ENCODE measurements around the gene ST8SIA1. TPM values are rescaled to one million over a fixed set of nuclear protein-coding genes. Genes with fewer than 3 reads are reported as not detected.
"Not testable (repeated sequence)": the region's sequence is repeated elsewhere in the genome, so short reads cannot be mapped to it uniquely, and the experiment has no call there.

Gene ST8SIA1
- total RNA-seq, 1 donor from 2014 or later: 0.26 TPM

DNA sequence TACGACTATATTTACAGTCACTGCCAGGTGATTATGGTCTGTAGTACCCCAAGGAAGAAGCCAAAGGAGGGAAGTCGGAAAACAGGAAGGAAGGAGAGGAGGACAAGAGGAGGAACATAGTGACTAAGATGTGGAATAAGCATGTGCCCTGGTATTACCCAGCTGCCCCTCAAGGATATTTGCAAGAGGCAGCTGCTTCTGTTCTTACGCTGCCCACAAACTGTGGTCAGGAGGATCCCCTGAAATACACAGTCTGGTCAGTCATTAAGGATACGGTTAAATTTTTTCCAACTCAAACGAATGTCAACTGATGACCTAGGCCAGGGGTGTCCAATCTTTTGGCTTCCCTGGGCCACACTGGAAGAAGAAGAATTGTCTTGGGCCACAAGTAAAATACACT lies 162.0 kb downstream of the ST8SIA1 start:
- DNase-seq (ENCODE audit: low read depth in 2 of 2): no peak

DNA sequence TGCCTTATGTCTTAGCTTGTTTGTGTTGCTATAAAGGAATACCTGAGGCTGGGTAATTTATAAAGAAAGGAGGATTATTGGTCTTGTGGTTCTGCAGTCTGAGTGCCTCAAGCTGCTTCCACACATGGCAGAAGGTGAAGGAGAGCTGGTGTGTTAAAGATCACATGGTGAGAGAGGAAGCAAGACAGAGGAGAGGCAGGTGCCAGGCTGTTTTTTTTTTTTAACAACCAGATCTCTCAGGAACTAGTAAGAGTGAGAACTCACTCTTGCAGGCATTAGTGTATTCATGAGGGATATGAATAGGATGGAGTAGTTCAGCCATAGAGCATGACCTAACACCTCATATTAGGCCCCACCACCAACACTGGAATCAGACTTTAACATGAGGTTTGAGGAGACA lies 165.1 kb downstream of the ST8SIA1 start:
- DNase-seq (ENCODE audit: low read depth in 2 of 2): no peak

DNA sequence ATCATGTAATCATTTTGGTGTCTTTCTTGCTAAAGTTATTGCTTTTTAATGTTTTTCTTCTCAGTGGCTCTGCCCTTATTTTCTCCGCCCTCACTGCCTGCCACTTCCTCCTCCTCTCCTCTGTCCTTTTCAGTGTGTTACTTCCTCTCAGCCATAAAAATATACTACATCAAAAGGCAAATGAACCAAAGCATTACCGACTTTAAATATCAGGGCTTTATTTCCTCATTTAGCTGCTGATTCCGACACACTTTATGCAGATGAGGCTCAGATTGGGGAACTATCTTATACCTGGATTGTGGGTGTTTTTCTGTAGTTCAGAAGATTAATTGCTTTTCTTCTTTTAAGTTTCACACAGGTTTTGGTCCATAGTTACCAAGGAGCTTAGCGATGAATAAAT lies 170.4 kb downstream of the ST8SIA1 start:
- no peak for DNase-seq (ENCODE audit: low read depth in 2 of 2)

DNA sequence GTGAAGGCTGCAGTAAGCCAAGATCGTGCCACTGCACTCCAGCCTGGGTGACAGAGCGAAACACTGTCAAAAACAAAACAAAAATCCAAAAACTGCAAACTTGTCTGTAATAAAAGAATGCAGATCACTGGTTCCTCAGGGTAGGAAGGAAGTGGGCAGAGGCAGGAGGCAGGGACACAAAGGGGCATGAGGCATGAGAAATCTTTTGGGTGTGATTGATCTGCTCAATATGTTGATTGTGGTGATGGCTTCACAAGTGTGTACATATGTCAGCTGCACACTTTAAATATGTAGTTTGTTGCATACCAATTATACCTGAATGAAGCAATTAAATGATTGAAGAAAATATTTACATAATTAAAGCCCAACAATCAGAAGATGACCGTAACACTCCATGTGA lies 170.9 kb downstream of the ST8SIA1 start:
- no peak for DNase-seq (ENCODE audit: low read depth in 2 of 2)

DNA sequence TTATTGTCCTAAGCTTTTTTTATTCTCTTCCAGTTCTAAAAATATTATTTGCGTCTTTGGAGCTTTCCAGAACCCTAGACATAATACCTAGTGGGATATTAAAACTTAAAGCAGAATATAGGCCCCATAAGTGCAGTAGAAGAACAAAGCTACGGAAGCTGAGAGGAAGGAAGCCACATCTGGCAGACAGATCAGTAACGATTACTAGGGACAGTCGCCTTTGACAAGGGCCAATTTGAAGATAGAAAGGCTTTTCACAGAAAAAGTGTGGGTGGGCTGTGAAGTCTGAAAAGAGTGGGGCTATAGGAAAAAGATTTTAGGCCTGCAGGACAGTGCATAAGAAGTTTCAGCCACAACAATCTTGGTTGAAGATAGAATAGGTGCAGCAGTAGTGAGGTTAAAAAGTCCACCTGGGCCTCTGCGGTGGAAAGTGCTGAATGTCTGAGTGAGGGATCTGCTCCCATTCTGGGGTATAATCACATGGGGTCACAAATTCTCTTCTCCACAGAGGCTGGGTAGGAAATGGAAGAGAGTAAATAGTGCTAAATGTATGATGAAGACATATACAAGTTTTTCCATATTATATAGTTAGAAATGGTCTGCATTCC lies 174.0 kb downstream of the ST8SIA1 start:
- no peak for DNase-seq (ENCODE audit: low read depth in 2 of 2)

DNA sequence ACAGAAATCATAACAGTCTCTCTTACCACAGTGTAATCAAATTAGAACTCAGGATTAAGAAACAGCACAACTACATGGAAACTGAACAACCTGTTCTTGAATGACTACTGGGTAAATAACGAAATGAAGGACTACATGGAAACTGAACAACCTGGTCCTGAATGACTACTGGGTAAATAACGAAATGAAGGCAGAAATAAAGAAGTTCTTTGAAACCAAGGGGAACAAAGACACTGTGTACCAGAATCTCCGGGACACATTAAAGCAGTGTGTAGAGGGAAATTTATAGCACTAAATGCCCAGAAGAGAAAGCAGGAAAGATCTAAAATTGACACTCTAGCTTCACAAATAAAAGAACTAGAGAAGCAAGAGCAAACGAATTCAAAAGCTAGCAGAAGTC lies 185.2 kb downstream of the ST8SIA1 start:
- not testable (repeated sequence) for DNase-seq (ENCODE audit: low read depth in 2 of 2)

DNA sequence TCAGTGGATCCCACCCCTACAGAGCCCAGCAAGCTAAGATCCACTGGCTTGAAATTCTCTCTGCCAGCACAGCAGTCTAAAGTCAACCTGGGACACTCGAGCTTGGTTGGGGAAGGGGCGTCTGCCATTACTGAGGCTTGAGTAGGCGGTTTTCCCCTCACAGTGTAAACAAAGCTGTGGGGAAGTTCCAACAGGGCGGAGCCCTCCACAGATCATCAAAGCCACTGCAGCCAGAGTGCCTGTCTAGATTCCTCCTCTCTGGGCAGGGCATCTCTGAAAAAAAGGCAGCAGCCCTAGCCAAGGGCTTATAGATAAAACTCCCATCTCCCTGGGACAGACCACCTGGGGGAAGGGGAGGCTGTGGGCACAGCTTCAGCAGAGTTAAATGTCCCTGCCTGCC lies 187.8 kb downstream of the ST8SIA1 start:
- not testable (repeated sequence) for DNase-seq (ENCODE audit: low read depth in 2 of 2)

Other genes starting within 250 kb of the ST8SIA1 start
- gene C2CD5, start 209.8 kb upstream of the ST8SIA1 start, total RNA-seq: 11.7 and 12.6 TPM in 2 replicates